ENCODE measurements around the gene C1QTNF6. TPM values are rescaled to one million over a fixed set of nuclear protein-coding genes. Genes with fewer than 3 reads are reported as not detected.

C1QTNF6 gene
- total and polyA plus RNA-seq, 2 experiments from 2014 or later: 1.7 to 2.3 TPM

DNA sequence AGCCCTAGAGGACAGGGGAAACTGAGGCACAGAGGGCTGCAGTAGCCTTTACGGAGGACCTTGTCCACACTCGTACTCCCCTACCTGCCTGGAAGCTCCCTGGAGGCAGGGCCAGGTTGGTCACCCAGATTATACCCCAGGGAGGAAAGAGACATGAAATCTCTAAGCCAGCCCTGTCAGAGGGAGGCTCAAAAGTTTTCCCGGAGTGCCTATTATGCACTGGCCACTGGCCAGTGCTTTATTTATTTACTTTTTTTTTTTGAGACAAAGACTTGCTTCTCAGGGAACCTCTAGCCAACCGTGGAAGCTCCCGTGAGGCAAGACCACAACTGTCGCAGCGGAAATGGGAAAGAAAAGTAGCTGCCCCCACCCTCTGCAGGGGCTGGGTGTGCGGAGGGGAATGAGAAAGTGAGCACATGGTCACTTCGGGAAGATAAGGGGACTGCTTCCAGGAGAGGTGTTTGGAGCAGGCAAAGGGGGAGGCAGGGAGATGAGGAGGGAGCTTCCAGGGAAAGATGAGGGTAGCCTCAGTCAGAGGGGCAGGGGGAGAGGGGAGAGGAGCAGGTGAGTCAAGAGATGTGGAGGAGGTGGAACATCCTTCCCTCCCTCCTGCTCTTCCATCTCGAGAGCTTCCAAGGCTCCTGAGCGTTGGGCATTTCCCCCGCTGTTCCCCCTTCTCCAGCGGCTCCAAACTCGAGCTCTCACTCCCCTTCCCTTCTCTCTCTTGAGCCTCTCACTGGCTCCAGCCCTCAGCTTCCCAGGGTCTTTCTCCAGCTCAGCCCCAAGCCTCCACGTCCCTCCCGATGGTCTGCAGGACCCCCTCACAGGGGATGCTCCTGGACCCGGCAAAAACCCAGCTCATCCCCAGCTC lies 42.6 kb downstream of the C1QTNF6 start:
- no peak overlapping the region for H3K4me3 Mint-ChIP-seq
- no peaks in the 10 kb centered on the region for H3K79me2 ChIP-seq (replicated peaks; ENCODE audit: insufficient read depth)

More for the DNA sequence above, 42.6 kb downstream of the C1QTNF6 start:
- H2AFZ ChIP-seq: no peak overlapping the region; the same call in 1 of the 2 replicates
- H3K4me1 Mint-ChIP-seq: peaks cover 20% of the 10 kb centered on the region
- TF ChIP-seq, protein P1, sequence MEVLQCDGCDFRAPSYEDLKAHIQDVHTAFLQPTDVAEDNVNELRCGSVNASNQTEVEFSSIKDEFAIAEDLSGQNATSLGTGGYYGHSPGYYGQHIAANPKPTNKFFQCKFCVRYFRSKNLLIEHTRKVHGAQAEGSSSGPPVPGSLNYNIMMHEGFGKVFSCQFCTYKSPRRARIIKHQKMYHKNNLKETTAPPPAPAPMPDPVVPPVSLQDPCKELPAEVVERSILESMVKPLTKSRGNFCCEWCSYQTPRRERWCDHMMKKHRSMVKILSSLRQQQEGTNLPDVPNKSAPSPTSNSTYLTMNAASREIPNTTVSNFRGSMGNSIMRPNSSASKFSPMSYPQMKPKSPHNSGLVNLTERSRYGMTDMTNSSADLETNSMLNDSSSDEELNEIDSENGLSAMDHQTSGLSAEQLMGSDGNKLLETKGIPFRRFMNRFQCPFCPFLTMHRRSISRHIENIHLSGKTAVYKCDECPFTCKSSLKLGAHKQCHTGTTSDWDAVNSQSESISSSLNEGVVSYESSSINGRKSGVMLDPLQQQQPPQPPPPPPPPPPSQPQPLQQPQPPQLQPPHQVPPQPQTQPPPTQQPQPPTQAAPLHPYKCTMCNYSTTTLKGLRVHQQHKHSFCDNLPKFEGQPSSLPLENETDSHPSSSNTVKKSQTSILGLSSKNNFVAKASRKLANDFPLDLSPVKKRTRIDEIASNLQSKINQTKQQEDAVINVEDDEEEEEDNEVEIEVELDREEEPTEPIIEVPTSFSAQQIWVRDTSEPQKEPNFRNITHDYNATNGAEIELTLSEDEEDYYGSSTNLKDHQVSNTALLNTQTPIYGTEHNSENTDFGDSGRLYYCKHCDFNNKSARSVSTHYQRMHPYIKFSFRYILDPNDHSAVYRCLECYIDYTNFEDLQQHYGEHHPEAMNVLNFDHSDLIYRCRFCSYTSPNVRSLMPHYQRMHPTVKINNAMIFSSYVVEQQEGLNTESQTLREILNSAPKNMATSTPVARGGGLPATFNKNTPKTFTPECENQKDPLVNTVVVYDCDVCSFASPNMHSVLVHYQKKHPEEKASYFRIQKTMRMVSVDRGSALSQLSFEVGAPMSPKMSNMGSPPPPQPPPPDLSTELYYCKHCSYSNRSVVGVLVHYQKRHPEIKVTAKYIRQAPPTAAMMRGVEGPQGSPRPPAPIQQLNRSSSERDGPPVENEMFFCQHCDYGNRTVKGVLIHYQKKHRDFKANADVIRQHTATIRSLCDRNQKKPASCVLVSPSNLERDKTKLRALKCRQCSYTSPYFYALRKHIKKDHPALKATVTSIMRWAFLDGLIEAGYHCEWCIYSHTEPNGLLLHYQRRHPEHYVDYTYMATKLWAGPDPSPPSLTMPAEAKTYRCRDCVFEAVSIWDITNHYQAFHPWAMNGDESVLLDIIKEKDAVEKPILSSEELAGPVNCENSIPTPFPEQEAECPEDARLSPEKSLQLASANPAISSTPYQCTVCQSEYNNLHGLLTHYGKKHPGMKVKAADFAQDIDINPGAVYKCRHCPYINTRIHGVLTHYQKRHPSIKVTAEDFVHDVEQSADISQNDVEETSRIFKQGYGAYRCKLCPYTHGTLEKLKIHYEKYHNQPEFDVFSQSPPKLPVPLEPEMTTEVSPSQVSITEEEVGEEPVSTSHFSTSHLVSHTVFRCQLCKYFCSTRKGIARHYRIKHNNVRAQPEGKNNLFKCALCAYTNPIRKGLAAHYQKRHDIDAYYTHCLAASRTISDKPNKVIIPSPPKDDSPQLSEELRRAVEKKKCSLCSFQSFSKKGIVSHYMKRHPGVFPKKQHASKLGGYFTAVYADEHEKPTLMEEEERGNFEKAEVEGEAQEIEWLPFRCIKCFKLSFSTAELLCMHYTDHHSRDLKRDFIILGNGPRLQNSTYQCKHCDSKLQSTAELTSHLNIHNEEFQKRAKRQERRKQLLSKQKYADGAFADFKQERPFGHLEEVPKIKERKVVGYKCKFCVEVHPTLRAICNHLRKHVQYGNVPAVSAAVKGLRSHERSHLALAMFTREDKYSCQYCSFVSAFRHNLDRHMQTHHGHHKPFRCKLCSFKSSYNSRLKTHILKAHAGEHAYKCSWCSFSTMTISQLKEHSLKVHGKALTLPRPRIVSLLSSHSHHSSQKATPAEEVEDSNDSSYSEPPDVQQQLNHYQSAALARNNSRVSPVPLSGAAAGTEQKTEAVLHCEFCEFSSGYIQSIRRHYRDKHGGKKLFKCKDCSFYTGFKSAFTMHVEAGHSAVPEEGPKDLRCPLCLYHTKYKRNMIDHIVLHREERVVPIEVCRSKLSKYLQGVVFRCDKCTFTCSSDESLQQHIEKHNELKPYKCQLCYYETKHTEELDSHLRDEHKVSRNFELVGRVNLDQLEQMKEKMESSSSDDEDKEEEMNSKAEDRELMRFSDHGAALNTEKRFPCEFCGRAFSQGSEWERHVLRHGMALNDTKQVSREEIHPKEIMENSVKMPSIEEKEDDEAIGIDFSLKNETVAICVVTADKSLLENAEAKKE (CRISPR knock-in tag; IDR thresholded peaks at IDR 0.05): no peak
- no peak for TF ChIP-seq NANOG (IDR thresholded peaks at IDR 0.05; ENCODE audit: borderline replicate concordance)
- TF ChIP-seq, protein P2, sequence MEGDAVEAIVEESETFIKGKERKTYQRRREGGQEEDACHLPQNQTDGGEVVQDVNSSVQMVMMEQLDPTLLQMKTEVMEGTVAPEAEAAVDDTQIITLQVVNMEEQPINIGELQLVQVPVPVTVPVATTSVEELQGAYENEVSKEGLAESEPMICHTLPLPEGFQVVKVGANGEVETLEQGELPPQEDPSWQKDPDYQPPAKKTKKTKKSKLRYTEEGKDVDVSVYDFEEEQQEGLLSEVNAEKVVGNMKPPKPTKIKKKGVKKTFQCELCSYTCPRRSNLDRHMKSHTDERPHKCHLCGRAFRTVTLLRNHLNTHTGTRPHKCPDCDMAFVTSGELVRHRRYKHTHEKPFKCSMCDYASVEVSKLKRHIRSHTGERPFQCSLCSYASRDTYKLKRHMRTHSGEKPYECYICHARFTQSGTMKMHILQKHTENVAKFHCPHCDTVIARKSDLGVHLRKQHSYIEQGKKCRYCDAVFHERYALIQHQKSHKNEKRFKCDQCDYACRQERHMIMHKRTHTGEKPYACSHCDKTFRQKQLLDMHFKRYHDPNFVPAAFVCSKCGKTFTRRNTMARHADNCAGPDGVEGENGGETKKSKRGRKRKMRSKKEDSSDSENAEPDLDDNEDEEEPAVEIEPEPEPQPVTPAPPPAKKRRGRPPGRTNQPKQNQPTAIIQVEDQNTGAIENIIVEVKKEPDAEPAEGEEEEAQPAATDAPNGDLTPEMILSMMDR (conservative IDR thresholded peaks at IDR 0.05; ENCODE audit: low read depth in 2 of 2): no peak
- peaks cover 9% of the 10 kb centered on the region for H3K27me3 Mint-ChIP-seq (ENCODE audit: insufficient read depth, low read depth, poor library complexity)
- H3F3A ChIP-seq (replicated peaks; ENCODE audit: low read depth): no peaks in the 10 kb centered on the region
- no peak overlapping the region for H3K27ac Mint-ChIP-seq
- no peaks in the 10 kb centered on the region for H3K9me3 Mint-ChIP-seq
- no peaks in the 10 kb centered on the region for H3K36me3 ChIP-seq (ENCODE audit: insufficient read depth)
- H3K27ac ChIP-seq (ENCODE audit: low read depth): no peak overlapping the region
- ATAC-seq: no peak
- H3K4me1 ChIP-seq (ENCODE audit: insufficient read depth): no peaks in the 10 kb centered on the region
- H3K9me2 ChIP-seq (ENCODE audit: insufficient read depth): no peaks in the 10 kb centered on the region
- no peaks in the 10 kb centered on the region for H3K36me3 Mint-ChIP-seq (ENCODE audit: low read depth)
- no peaks in the 10 kb centered on the region for H4K20me1 ChIP-seq (replicated peaks; ENCODE audit: insufficient read depth)
- H3K4me3 ChIP-seq: no peak overlapping the region
- DNase-seq (ENCODE audit: low spot score): no peak
- H3K27me3 ChIP-seq (ENCODE audit: insufficient read depth): no peaks in the 10 kb centered on the region
- H3K4me2 ChIP-seq: no peak overlapping the region
